Head of caudate nucleus (tissue), 42 donors: ENCODE measurements around the gene FAIM.
"Not testable (repeated sequence)": the region's sequence is repeated elsewhere in the genome, so short reads cannot be mapped to it uniquely, and the experiment has no call there.

Experiments used
- DNase-seq, 42 donors: peaks; one replicate each; pipeline versions ENCODE4 v3.0.0 to v3.0.0-alpha.2; 2020 to 2021; ENCODE audit warnings: mixed read lengths in 7 of 42
- intact Hi-C: fragments of 100-400 bp; cut with DNase I; formaldehyde crosslinking; loops from one replicate; pipeline ENCODE4 v1.15.0; 2022

The FAIM gene, protein sequence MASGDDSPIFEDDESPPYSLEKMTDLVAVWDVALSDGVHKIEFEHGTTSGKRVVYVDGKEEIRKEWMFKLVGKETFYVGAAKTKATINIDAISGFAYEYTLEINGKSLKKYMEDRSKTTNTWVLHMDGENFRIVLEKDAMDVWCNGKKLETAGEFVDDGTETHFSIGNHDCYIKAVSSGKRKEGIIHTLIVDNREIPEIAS

DNA sequence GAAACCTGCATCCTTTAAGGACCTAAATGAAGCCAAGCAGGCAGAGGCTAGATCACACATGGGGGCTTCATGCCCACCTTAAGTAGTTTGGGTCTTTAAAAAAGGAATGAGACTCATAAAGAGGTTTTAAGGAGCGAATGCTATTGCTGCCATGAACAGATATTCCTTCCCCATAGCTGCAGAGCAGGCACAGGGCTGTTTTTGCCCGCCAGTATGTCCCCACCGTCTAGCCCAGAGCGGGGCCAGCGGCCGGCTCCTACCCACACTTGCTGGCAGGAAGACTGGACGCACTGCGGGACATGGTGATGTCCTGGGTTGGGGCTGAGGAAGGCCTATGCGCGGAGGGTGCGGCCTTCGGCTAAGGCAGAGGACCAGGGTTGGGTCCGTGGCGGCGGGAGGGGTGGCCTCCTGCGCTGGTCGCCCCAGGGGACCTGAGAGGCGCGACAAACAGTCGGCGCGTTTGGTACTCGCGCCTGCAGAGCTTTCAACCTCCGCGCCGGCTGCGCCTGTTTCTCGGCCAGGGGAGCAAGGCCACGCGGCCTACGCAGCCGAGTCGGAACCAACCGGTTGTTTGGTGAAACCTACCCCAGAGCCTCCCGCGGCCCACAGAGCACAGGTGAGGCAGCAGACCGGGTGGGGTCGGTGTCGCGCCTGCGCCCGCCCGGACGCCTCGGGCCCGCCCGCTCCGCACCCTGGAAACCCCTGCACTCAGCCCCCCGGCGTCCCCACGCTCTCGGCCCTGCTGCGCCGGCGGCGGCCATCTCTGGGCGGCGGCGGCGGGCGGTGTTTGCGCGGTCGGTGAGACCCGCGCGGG is at the start of gene FAIM:
Gene FAIM (plus strand): TSS at position 450 of the 814 bp plus-strand sequence. CDS start 10,956 bp downstream, outside the sequence.
- peak; percentile 29 to 82 (median 68) for DNase-seq
- intact Hi-C loops = loop anchor here (5.0 kb wide), 1 partner anchor 309 kb away; no protein-coding TSS in a partner anchor

DNA sequence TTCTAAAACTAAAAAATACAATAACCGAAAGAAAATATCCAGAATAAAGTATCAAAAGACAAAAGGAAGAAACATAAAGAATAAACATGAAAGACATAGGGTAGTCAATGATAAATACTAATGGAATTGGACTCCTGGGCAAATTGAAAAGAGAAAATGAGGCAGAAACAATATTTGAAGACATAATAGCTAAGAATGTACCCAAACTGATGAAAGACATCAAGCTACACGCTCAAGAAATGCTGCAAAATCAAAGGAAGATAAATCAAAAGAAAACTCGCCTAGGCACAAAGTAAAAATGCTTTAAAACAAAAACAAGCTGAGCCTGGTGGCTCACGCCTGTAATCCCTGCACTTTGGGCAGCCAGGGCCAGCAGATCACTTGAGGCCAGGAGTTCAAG is 49.4 kb upstream of the FAIM start:
- DNase-seq = no peak
- intact Hi-C loops = no loop called here

DNA sequence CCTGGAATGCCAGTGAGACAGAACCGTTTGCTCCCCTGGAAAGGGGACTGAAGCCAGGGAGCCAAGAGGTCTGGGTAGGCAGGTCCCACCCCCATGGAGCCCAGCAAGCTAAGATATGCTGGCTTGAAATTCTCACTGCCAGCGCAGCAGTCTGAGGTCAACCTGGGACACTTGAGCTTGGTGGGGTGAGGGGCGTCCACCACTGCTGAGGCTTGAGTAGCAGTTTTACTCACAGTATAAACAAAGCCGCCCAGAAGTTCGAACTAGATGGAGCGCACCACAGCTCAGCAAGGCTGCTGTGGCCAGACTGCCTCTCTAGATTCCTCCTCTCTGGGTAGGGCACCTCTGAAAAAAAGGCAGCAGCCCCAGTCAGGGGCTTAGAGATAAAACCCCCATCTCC is 48.1 kb upstream of the FAIM start:
- intact Hi-C loops = no loop called here
- no peak for DNase-seq

DNA sequence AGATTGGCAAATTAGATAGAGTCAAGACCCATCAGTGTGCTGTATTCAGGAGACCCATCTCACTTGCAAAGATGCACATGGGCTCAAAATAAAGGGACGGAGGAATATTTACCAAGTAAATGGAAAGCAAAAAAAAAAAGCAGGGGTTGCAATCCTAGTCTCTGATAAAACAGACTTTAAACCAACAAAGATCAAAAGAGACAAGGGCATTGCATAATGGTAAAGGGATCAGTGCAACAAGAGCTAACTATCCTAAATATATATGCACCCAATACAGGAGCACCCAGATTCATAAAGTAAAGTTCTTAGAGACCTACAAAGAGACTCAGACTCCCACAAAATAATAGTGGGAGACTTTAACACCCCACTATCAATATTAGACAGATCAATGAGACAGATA is 45.7 kb upstream of the FAIM start:
- DNase-seq, intact Hi-C loops: not testable (repeated sequence)

DNA sequence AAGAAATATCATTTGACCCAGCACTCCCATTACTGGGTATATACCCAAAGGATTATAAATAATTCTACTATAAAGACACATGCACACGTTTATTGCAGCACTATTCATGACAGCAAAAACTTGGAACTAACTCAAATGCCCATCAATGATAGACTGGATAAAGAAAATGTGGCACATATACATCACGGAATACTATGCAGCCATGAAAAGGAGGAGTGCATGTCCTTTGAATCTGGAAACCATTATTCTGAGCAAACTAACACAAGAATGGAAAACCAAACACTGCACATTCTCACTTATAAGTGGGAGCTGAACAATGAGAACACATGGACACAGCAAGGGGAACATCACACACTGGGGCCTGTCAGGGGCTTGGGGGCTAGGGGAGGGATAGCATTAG is 42.3 kb upstream of the FAIM start:
- intact Hi-C loops = not testable (repeated sequence)

DNA sequence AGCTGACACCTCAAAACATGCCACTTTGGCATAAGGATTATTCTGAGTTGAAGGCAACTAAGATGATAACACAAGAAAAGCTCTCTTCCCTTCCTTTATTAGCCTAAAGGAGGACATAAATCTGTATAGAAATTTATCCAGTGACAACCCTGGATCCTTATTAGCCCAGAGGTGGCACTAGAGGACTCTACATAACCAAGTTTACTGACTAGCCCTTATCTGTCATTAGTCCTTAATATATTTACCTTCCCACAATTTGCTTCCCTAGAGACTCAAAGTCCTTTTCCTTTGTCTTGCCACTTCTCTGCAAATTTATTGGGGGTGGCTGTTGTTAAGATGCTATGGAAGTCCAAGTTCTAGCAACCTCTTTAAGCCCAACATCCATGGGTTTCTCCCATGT is 41.2 kb upstream of the FAIM start:
- intact Hi-C loops = no loop called here

More for the DNA sequence above, 42.3 kb upstream of the FAIM start:
- DNase-seq = not testable (repeated sequence)

DNA sequence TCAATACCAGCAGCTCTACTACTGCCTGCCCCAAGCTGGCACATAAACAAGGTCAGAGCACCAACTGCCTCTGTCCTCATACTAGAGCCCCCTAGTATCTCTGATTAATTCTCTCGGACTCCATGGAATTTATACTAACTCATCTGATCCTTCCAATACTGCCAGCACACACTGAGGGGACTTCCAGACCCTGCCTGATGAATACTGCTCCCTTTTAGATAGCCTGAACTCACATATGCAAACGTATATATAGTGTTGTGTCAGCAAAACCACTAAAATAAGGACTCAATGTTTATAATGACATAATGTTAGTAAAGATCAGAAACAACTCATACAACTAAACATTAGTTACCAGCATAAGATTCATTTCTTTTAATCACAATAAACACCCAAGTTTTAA is 39.5 kb upstream of the FAIM start:
- DNase-seq = no peak
- intact Hi-C loops = no loop called here

More for the DNA sequence above, 41.2 kb upstream of the FAIM start:
- no peak for DNase-seq

DNA sequence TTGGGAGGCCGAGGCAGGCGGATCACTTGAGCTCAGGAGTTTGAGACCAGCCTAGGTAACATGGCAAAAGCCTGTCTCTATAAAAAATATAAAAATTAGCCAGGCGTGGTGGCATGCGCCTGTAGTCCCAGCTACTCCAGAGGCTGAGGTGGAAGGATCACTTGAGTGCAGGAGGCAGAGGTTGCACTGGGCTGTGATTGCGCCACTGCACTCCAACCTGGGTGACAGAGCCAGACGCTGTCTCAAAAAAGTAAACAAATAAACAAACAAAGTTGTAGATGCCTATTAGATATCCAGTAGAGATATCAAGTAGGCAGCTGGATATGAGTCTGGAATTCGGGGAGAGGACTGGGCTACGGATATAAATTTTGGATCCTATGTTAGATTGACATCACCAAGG is 38.9 kb upstream of the FAIM start:
- DNase-seq, intact Hi-C loops: not testable (repeated sequence)

DNA sequence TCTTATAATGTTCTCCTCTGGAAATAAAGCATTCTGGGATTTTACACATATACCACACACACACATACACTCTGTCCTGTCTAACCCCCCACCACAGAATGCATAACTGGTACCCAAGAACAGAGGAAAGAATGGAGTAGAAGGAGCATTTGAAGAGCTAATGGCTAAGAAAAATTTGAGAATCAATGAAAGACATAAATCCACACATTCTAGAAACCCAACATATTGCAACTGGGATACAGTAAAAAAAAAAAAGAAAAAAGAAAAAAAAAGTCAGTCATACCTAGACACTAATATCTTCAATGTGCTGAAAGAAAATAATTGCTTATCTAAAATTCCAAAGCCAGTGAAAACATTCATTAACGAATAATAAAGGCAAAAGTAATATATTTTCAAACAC is 35.4 kb upstream of the FAIM start:
- no peak for DNase-seq
- intact Hi-C loops = no loop called here

DNA sequence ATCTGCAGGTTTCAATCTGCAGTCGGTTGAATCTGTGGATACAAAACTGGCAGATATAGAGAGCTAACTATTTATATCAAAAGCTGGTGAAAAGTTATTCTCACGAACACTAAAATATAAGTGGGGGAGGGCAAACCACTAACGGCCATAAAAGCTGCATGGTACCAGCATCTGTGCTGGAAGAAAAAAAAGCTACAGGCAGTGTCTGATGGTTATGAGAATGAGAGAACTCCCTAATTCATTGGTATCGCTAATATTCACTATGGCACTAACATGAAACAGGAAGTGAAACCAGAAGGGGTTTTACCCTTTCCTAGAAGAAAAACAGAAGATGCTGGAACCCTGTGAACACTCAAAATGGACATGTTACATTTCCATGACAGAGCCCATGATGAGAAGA is 30.4 kb upstream of the FAIM start:
- intact Hi-C loops = no loop called here
- no peak for DNase-seq

DNA sequence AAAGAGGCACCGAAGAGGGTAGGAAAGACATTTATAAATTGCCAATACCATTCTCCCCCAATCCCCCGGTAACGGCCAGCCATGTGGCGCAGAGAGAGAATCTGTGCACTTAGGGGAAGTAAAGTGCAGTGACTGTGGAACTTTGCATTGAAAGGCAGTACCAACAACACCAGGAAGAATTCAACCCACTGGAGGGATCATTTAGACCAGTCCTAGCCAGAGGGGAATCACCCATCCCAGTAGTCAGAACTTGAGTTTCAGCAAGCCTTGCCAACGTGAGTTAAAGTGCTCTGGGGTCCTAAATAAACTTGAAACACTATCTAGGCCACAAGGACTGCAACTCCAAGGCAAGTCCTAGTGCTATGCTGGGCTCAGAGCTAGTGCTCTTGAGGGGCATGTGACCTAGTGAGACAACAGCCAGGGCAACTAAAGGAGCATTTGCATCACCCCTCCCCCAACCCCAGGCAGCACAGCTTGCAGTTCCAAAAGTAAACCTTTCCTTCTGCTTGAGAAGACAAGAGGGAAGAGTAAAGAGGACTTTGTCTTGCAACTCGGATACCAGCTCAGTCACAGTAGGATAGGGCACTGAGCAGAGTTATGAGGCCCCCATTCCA is 29.5 kb upstream of the FAIM start:
- DNase-seq = no peak
- intact Hi-C loops = no loop called here

DNA sequence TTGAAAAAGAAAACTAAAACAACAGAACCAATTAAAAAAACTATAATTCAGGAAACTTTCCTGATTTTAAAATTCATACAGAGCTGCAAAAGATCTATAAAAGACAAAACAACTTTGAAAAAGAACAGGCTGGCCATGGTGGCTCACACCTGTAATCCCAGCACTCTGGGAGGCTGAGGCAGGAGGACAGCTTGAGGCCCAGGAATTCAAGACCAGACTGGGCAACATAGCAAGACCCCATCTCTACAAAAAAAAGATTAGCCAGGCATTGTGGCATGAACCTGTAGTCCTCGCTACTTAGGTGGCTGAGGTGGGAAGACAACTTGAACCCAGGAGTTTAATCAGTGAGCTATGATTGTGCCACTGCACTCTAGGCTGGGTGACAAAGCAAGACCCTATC is 21.2 kb upstream of the FAIM start:
- no peak for DNase-seq
- intact Hi-C loops = no loop called here

DNA sequence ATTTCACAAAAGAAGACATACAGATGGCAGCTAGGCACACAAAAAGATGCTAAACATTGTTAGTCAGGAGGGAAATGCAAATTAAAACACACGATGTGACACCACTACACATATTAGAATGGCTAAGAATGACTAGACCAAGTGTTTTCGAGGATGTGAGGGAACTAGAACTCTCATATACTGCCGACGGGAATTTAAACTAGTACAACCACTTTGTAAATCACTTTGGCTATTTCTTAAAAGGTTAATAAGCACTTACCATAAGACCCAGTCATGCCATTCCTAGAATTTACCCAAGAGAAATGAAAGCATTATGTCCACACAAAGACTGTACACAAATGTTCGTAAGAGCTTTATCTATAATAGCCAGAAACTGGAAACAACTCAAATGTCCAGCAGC is 20.1 kb upstream of the FAIM start:
- no peak for DNase-seq
- intact Hi-C loops = no loop called here

DNA sequence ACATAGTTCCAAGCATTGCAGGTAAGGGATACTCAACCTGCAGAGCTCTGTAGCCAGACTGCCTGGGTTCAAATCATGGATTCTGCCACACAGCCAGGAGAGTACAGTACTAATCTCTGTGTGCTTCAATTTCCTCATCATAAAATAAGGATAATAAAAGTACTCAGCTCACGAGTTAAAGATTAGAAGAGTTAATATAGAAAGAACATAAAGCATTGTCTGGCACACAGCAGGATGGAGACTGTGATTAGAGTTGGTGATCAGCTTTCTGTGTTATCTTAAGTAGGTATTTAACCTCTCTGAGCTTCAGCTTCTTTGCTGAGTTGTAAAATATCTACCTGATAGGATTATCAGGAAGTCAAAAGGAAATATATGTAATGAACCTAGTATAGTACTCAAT is 17.2 kb upstream of the FAIM start:
- DNase-seq = no peak
- intact Hi-C loops = loop anchor here (5.0 kb wide), 1 partner anchor 106 kb away; no protein-coding TSS in a partner anchor

DNA sequence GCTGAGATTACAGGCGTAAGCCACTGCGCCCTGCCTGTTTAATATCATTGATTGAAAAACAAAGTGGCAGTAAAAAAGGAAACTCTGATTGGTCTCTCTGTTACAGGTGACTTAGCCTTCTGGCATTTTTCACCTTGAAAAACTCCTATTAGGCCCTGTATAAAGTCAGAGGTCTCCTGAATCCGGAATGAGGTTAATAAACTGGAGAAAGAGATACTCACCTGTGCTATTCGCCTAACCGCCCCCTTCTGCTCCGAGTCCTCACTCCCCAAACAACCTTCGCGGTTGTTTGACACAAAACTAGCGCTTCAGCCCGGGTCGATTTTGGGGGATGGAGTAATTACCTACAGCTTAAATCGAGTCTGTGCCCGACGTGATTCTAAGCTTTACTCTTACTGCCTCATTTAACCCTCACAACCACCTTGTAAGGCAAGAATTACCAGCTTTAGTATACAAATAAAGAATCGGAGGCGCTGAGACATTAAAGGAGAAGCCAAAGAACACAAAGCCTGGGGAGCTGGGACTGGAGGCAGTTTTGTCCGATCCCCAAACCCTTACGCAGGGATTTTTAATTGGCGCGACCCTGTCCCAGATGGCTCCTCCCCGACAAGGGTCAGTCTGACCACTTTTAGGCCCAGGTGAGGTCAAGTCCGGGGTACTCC is 15.0 kb upstream of the FAIM start:
- intact Hi-C loops = loop anchor here (1.0 to 5.0 kb wide), 2 partner anchors 104 to 322 kb away; no protein-coding TSS in a partner anchor

DNA sequence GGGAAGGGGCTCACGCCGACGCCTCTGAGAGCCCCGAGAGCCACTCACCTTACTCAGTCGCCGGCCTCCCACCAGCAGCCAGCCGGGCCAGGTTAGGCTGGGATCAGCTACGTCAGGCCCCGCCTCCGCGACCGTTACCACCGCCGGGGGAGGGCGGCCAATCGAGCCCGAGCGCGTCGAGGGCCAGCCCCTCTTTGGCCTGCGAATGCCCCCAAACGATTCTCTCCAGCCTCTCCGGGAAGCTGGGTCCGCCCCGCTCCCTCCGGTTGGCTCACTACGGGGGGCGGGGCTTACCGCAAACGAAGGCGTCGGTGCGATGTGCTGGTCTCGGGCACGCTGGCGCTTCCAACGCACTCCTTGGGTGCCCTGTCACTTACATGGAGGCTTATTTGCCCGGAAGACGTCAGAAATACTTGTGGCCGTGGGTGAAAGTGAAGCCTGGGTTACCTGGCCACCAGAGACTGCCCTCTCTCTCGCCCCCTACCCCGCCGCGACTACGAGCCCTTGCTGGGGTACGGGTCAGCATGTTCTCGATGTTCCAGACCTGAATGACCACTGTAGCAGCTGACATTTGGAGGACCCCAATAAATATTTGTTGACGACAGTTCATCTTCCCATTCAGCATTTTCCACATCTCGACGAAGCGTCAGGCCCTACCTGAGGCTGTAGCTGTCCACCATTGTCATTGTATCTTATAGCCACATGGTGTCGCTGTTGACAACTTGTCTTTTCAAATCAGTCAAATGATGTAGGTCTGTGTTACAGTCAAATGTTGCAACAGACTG is 14.2 kb upstream of the FAIM start, which contains the start of gene CEP70:
Gene CEP70 (minus strand): TSS at position 111 of the 785 bp plus-strand sequence. CDS start 21,333 bp downstream, outside the sequence.
- DNase-seq = peak; percentile 86 to 97 (median 93)
- intact Hi-C loops = loop anchor here (1.0 to 5.0 kb wide), 2 partner anchors 103 to 321 kb away; no protein-coding TSS in a partner anchor

More for the DNA sequence above, 15.0 kb upstream of the FAIM start:
- DNase-seq = peak in 3 of 42 donors; percentile 30 to 40 (median 39)

DNA sequence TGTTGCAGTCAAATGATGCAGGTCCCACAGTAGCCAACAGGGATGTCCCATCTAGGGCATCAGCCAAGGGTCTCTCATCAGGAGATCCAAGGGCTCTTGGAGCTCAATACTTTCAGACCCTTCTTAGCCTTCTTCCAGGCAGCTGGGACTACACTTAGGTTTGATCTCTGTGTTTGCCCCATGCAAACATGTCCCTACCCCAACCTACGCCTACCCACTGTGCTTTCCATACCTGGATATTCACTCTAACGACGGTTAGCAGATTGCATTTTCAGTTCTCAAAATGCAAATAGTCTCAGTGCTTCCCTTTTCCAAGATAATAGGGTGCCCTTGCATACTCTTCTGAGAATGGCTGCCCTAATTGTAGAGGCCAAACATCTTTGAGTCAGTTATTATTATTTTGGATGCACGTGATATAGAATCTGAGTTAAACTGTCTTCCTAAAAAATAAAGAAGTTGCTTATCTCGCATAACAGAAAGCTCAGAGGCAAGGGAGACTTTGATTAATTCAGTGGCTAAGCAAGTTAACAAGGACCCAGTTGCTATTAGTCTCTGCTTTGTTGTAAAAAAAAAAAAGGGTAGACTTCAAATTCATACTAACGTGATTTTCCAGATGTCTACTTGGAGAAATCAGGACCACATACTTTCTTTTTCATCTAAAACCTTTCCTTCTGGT is 13.5 kb upstream of the FAIM start:
- intact Hi-C loops = loop anchor here (1.0 to 5.0 kb wide), 2 partner anchors 102 to 320 kb away; no protein-coding TSS in a partner anchor
- no peak for DNase-seq
